Liver (tissue), 3 donors: Measurements from ENCODE around the gene LDB2.

Experiments
- CTCF ChIP-seq: fragments of 150-350 bp; IDR thresholded peaks from 2 replicates; pipeline ENCODE4 v1.5.1; 2017; ENCODE audit warnings: improper control_type of control experiment, low read depth, low read length; ENCODE audit not compliant: missing input control
- JUND ChIP-seq, 2 donors: IDR thresholded peaks; 2 replicates each; pipeline ENCODE4 v1.6.1; 2016; ENCODE audit warnings: antibody characterized with exemption in 2 of 2
- MAX ChIP-seq: IDR thresholded peaks from 2 replicates; pipeline ENCODE4 v1.6.1; 2016; ENCODE audit warnings: antibody characterized with exemption
- donor health status: healthy.
- donor health status: healthy.

GRCh38 chr4:16725252-16725651, 173.2 kb downstream of the LDB2 start:
- TF ChIP-seq JUND (IDR thresholded peaks at IDR 0.05) (no peak), MAX (no peak), CTCF (no peak)
